Ovary (tissue), 9 donors: ENCODE data around the gene GTF3C4. TPM values are rescaled to one million over a fixed set of nuclear protein-coding genes. Genes with fewer than 3 reads are reported as not detected.

Experiments used
- DNase-seq, 5 donors: peaks; one replicate each; pipeline ENCODE4 v3.0.0-alpha.2; 2019 to 2020
- H3K27ac ChIP-seq, 2 donors: fragments of 200-600 bp; one replicate each; pipeline versions ENCODE4 v1.5.1 to v1.8.0; 2019 to 2022
- H3K27me3 ChIP-seq: fragments of 200-600 bp; one replicate; pipeline ENCODE4 v1.8.0; 2022
- H3K36me3 ChIP-seq: fragments of 200-600 bp; sonication (generic); one replicate; pipeline ENCODE4 v1.5.1; 2019
- H3K4me1 ChIP-seq: one replicate; pipeline ENCODE4 v1.8.1; 2013; ENCODE audit warnings: mild to moderate bottlenecking, moderate library complexity; ENCODE audit not compliant: insufficient read depth
- H3K4me3 ChIP-seq: fragments of 200-600 bp; sonication (generic); one replicate; pipeline ENCODE4 v1.5.1; 2017
- H3K9me3 ChIP-seq, 2 donors: fragments of 200-600 bp in 1 of 2; sonication (generic) in 1 of 2; one replicate each; pipeline versions ENCODE4 v1.5.1 to v1.8.1; 2013 to 2019; ENCODE audit warnings: mild to moderate bottlenecking in 1 of 2, moderate library complexity in 1 of 2
- CTCF ChIP-seq, 3 donors: fragments of 450-650 bp in 2 of 3; fragments of 200-600 bp in 1 of 3; IDR thresholded peaks; one replicate each; pipeline versions ENCODE4 v1.5.1 to v1.8.0; 2016 to 2022; ENCODE audit warnings: antibody characterized with exemption in 3 of 3, mild to moderate bottlenecking in 1 of 3
- EP300 ChIP-seq: sonication (generic); formaldehyde crosslinking; IDR thresholded peaks from one replicate; pipeline ENCODE4 v1.6.1; 2017; ENCODE audit warnings: antibody characterized with exemption
- POLR2A ChIP-seq: fragments of 450-650 bp; IDR thresholded peaks from one replicate; pipeline ENCODE4 v1.6.1; 2017; ENCODE audit warnings: antibody characterized with exemption, mild to moderate bottlenecking, moderate library complexity
- WGBS, 3 donors: extraction: QIAGEN DNeasy Blood & Tissue Kit in 1 of 3; methylation state at CpG; one replicate each; pipeline versions ENCODE4 v1.1.5 to v1.1.7; 2013 to 2017; 5-methylcytosine and 5-hydroxymethylcytosine counted together
- intact Hi-C, 4 donors: fragments of 100-400 bp; cut with DNase I; formaldehyde crosslinking; loops; one replicate each; pipeline versions ENCODE4 v1.11.0 to v1.15.1; 2022 to 2023
- polyA plus RNA-seq, 2 donors: library from polyadenylated mRNA; stranded (reverse); fragments of 200-250 nt in 1 of 2; fragments of 350-450 nt in 1 of 2; fragmentation: Illumina TruSeq in 1 of 2; extraction: RNeasy Lipid Tissue Mini Kit (QIAGEN cat#74804) in 1 of 2; gene quantifications; one replicate each; pipeline ENCODE4 v1.2.3, GENCODE V29; 2013 to 2014
- total RNA-seq, 7 donors: library from RNA; depleted of rRNA in 2 of 7; stranded (reverse); fragments of >200 nt in 2 of 7; fragmentation: NEBNext Ultra II Directional in 3 of 7; extraction: Animal tissue kit (Norgen Biotek cat#: 25700) in 3 of 7; gene quantifications; one replicate each; pipeline versions ENCODE4 v1.1.0 to v1.2.4, GENCODE V29; 2016 to 2023
- donor health status: DM: no; HTN: no; CAD: no; lungs with moderate emphysema.
- donor health status: DM: no; HTN: no; CAD: no.
- donor health status: Bipolar disorder and iron deficiency.
- donor health status: DM: yes; HTN: yes; CAD: no.
- donor health status: DM: no; HTN: no; CAD: no.
- donor health status: DM: yes; HTN: yes; CAD: no.

The GTF3C4 gene
- total and polyA plus RNA-seq, 9 donors = 7.0 to 19.4 (median 15.5) TPM

- WGBS, 3 donors = 85 to 88% (median 85%) methylated on average over 16 of the region's 16 CpGs
- no peaks in the 10 kb centered on the region for H3K9me3 ChIP-seq
- no peak overlapping the region for H3K4me3 ChIP-seq
- peaks cover 2% of the 10 kb centered on the region for H3K4me1 ChIP-seq
- intact Hi-C loops = no loop called here
- no peaks in the 10 kb centered on the region for H3K27me3 ChIP-seq
- no peaks in the 10 kb centered on the region for H3K36me3 ChIP-seq
- no peak for DNase-seq
- H3K27ac ChIP-seq = no peak overlapping the region
- TF ChIP-seq EP300 (no peak), CTCF (IDR thresholded peaks at IDR 0.05) (no peak), POLR2A (no peak)
These were observed 60.1 kb downstream of the GTF3C4 start for GRCh38 chr9:132730054-132731033.

GRCh38 chr9:132731230-132731629, 61.0 kb downstream of the GTF3C4 start:
- no peak for DNase-seq
- Histone ChIP-seq H3K4me1 (peaks cover 2% of the 10 kb centered on the region), H3K4me3 (no peak overlapping the region), H3K36me3 (no peaks in the 10 kb centered on the region), H3K27me3 (no peaks in the 10 kb centered on the region), H3K9me3 (no peaks in the 10 kb centered on the region), H3K27ac (no peak overlapping the region)
- TF ChIP-seq CTCF (IDR thresholded peaks at IDR 0.05) = no peak
- intact Hi-C loops = no loop called here
- WGBS, 3 donors = 77 to 84% (median 83%) methylated on average over 3 of the region's 3 CpGs

GRCh38 chr9:132732326-132733259, 62.3 kb downstream of the GTF3C4 start:
- H3K27ac ChIP-seq = no peak overlapping the region
- no peak for TF ChIP-seq EP300
- no peak for TF ChIP-seq POLR2A
- TF ChIP-seq CTCF (IDR thresholded peaks at IDR 0.05) = no peak
- 50 to 62% (median 54%) methylated on average over 17 of the region's 17 CpGs for WGBS, 3 donors
- H3K9me3 ChIP-seq = no peaks in the 10 kb centered on the region
- intact Hi-C loops = no loop called here
- H3K27me3 ChIP-seq = no peaks in the 10 kb centered on the region
- no peak overlapping the region for H3K4me3 ChIP-seq
- no peaks in the 10 kb centered on the region for H3K36me3 ChIP-seq
- DNase-seq = no peak
- H3K4me1 ChIP-seq = peaks cover 2% of the 10 kb centered on the region

- 40 to 77% (median 55%) methylated on average over 22 of the region's 22 CpGs for WGBS, 3 donors
- Histone ChIP-seq H3K4me3 (no peak overlapping the region), H3K9me3 (no peaks in the 10 kb centered on the region), H3K36me3 (no peaks in the 10 kb centered on the region), H3K27ac (no peak overlapping the region), H3K27me3 (no peaks in the 10 kb centered on the region), H3K4me1 (peaks cover 2% of the 10 kb centered on the region)
- DNase-seq = no peak
- intact Hi-C loops = no loop called here
- TF ChIP-seq EP300 = no peak
These were observed 63.1 kb downstream of the GTF3C4 start for GRCh38 chr9:132733260-132733815.
